ENCODE data around the gene PLCH1. TPM values are rescaled to one million over a fixed set of nuclear protein-coding genes. Genes with fewer than 3 reads are reported as not detected.

PLCH1 gene
- total RNA-seq, 2 experiments from 2014 or later: 0.06 TPM; not detected in 1

DNA sequence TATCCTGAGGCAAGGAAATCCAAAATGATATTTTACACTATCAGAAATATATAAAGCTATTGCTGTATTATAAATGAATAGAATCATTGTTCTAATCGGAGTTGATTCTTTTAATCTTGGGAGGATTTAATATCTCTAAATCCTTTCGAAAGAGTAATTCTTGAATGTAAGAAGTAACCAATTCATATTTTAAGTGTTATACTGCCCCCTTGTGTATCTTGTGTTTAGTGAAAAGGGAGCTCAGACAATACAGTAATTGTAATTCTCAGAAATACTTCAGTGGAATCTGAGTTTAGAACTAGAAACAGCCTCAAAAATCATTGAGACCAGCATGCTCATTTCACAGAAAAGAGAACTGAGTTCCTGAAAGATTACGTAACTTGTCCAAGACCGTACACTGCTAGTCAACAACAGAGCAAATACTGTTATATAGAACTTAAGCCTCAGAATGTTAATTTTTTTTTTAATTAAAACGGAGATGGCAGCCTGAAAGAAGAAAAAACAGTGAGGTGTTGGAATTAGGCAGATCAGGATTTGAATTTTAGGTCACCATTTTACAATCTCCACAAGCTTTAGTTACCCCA lies 42.9 kb downstream of the PLCH1 start:
- no TSS peak for BruUV-seq (replicated peaks)
- no peaks in the 10 kb centered on the region for H3K79me2 ChIP-seq (ENCODE audit: insufficient read depth, low read depth, low read length)
- H3K4me3 ChIP-seq (ENCODE audit: low read depth, low read length, poor library complexity, severe bottlenecking): no peak overlapping the region
- no peaks in the 10 kb centered on the region for H3K4me1 ChIP-seq (ENCODE audit: insufficient read depth, low read length, poor library complexity, severe bottlenecking)
- H2AFZ ChIP-seq (ENCODE audit: low read length): no peak overlapping the region
- no peaks in the 10 kb centered on the region for H3K9me3 ChIP-seq (ENCODE audit: low read length)
- TF ChIP-seq, protein P1, sequence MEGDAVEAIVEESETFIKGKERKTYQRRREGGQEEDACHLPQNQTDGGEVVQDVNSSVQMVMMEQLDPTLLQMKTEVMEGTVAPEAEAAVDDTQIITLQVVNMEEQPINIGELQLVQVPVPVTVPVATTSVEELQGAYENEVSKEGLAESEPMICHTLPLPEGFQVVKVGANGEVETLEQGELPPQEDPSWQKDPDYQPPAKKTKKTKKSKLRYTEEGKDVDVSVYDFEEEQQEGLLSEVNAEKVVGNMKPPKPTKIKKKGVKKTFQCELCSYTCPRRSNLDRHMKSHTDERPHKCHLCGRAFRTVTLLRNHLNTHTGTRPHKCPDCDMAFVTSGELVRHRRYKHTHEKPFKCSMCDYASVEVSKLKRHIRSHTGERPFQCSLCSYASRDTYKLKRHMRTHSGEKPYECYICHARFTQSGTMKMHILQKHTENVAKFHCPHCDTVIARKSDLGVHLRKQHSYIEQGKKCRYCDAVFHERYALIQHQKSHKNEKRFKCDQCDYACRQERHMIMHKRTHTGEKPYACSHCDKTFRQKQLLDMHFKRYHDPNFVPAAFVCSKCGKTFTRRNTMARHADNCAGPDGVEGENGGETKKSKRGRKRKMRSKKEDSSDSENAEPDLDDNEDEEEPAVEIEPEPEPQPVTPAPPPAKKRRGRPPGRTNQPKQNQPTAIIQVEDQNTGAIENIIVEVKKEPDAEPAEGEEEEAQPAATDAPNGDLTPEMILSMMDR (conservative IDR thresholded peaks at IDR 0.05; ENCODE audit: low read length): peak; percentile 90
- no peak for TF ChIP-seq EZH2phosphoT487 (IDR thresholded peaks at IDR 0.05; ENCODE audit: borderline replicate concordance, low read depth, low read length)
- no peak overlapping the region for H3K4me2 ChIP-seq (ENCODE audit: low read length)
- H3K9me2 ChIP-seq (ENCODE audit: insufficient read depth, low read length): no peaks in the 10 kb centered on the region
- intact Hi-C loops (cut with micrococcal nuclease; ENCODE audit: unreplicated experiment): loop anchor here (1.0 to 10.0 kb wide), 3 partner anchors 319 to 947 kb away; no protein-coding TSS in a partner anchor
- DNase-seq (ENCODE audit: low spot score): peak; percentile 76
- no peaks in the 10 kb centered on the region for H4K20me1 ChIP-seq (ENCODE audit: insufficient read depth, low read length)
- POLR2A ChIA-PET: interaction anchor here (1.0 kb wide), 1 partner anchor 14 kb away, joined by 3 read pairs; no protein-coding TSS in a partner anchor
- CTCF ChIA-PET (ENCODE audit: unreplicated experiment): interaction anchor here (1.0 kb wide), 1 partner anchor 350 kb away, joined by 3 read pairs; no protein-coding TSS in a partner anchor
- H3K27ac ChIP-seq (ENCODE audit: low read depth, low read length, poor library complexity, severe bottlenecking): no peak overlapping the region
- no peaks in the 10 kb centered on the region for H3K36me3 ChIP-seq (ENCODE audit: insufficient read depth, low read length)

DNA sequence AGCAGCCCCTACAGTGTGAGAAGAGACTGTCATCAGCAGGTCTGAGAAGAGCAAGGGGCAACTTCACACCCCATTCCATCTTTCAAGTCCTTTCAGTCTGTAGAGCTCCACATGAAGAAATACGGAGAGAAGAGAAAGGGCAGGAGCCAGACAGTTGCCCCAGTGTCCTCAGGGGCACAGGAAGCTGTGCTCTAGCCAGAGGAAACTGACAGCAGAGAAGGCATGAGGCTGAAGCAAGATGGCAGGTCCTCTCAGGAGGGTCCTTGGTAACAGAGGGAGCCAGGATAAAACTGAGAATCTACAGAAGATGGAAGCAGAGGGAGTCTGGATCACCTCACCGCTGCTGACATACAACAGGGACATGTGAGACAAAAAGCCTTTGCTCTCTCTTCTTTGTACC lies 47.3 kb downstream of the PLCH1 start:
- intact Hi-C loops (cut with micrococcal nuclease; ENCODE audit: unreplicated experiment): no loop called here
- no TSS peak for BruUV-seq (replicated peaks)
- no peak overlapping the region for H2AFZ ChIP-seq (ENCODE audit: low read length)

DNA sequence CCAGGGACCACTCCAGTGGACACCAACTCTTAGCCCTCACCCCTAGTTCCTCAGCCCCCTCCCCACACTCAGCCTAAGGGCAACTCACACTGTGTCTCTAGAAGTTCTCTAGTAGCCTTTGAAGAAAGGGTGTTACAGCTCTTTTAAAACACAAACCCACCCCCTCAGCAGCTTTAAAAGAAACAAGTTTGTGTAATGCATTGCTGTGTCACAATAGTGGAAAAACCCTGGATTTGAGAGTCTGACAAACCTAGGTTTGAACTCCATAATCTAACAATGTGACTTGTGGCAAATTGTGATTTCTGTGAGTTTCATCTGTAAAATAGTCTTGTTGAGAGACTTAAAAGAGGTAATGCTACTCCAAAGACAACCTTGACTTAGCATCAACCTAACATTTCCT lies 54.0 kb downstream of the PLCH1 start:
- Histone ChIP-seq H4K20me1 (ENCODE audit: insufficient read depth, low read length) (no peaks in the 10 kb centered on the region), H3K4me1 (ENCODE audit: insufficient read depth, low read length, poor library complexity, severe bottlenecking) (no peaks in the 10 kb centered on the region), H2AFZ (ENCODE audit: low read length) (no peak overlapping the region), H3K4me3 (ENCODE audit: low read depth, low read length, poor library complexity, severe bottlenecking) (no peak overlapping the region), H3K36me3 (ENCODE audit: insufficient read depth, low read length) (no peaks in the 10 kb centered on the region), H3K79me2 (ENCODE audit: insufficient read depth, low read depth, low read length) (no peaks in the 10 kb centered on the region), H3K27ac (ENCODE audit: low read depth, low read length, poor library complexity, severe bottlenecking) (no peak overlapping the region), H3K4me2 (ENCODE audit: low read length) (no peak overlapping the region), H3K9me2 (ENCODE audit: insufficient read depth, low read length) (no peaks in the 10 kb centered on the region), H3K9me3 (ENCODE audit: low read length) (no peaks in the 10 kb centered on the region)
- ChIA-PET CTCF (ENCODE audit: unreplicated experiment) (no interaction called here), POLR2A (no interaction called here)
- DNase-seq (ENCODE audit: low spot score): no peak
- intact Hi-C loops (cut with micrococcal nuclease; ENCODE audit: unreplicated experiment): no loop called here
- BruUV-seq (replicated peaks): no TSS peak
- TF ChIP-seq, protein P1 (conservative IDR thresholded peaks at IDR 0.05; ENCODE audit: low read length): no peak
- TF ChIP-seq EZH2phosphoT487 (IDR thresholded peaks at IDR 0.05; ENCODE audit: borderline replicate concordance, low read depth, low read length): no peak

More for the DNA sequence above, 47.3 kb downstream of the PLCH1 start:
- H3K9me2 ChIP-seq (ENCODE audit: insufficient read depth, low read length): no peaks in the 10 kb centered on the region
- no peaks in the 10 kb centered on the region for H3K9me3 ChIP-seq (ENCODE audit: low read length)
- no peaks in the 10 kb centered on the region for H4K20me1 ChIP-seq (ENCODE audit: insufficient read depth, low read length)
- H3K4me3 ChIP-seq (ENCODE audit: low read depth, low read length, poor library complexity, severe bottlenecking): no peak overlapping the region
- POLR2A ChIA-PET: no interaction called here
- no peak overlapping the region for H3K4me2 ChIP-seq (ENCODE audit: low read length)
- DNase-seq (ENCODE audit: low spot score): no peak
- no peak overlapping the region for H3K27ac ChIP-seq (ENCODE audit: low read depth, low read length, poor library complexity, severe bottlenecking)
- H3K79me2 ChIP-seq (ENCODE audit: insufficient read depth, low read depth, low read length): no peaks in the 10 kb centered on the region
- no peaks in the 10 kb centered on the region for H3K4me1 ChIP-seq (ENCODE audit: insufficient read depth, low read length, poor library complexity, severe bottlenecking)
- no peaks in the 10 kb centered on the region for H3K36me3 ChIP-seq (ENCODE audit: insufficient read depth, low read length)
- no peak for TF ChIP-seq EZH2phosphoT487 (IDR thresholded peaks at IDR 0.05; ENCODE audit: borderline replicate concordance, low read depth, low read length)
- TF ChIP-seq, protein P1 (conservative IDR thresholded peaks at IDR 0.05; ENCODE audit: low read length): no peak
- CTCF ChIA-PET (ENCODE audit: unreplicated experiment): no interaction called here

All from OCI-LY7 (cell line).